HCT116 (cell line): ENCODE results near the gene CCNL2. TPM values are rescaled to one million over a fixed set of nuclear protein-coding genes. Genes with fewer than 3 reads are reported as not detected.

Experiments
- ATAC-seq: fragments of 200-7000 bp; cut with Tn5 transposase; 2 replicates; pipeline ENCODE4 v1.9.1; 2020; ENCODE audit warnings: mild to moderate bottlenecking, moderate library complexity
- BruUV-seq: library from RNA; stranded (reverse); fragments of 400-500 nt; replicated peaks from 2 replicates; lab custom pipeline; 2021; lab: Mats Ljungman, UMichigan
- CTCF ChIA-PET: fragments of 300-600 bp; sonication (Branson Sonifier 250); formaldehyde crosslinking; loops from one replicate; lab custom pipeline; 2021; ENCODE audit warnings: antibody characterized with exemption; lab: Charles Lee
- POLR2A ChIA-PET: fragments of 300-600, 350-600 bp; sonication (Branson Sonifier 250); formaldehyde crosslinking; loops from one replicate; lab custom pipeline; 2021; ENCODE audit warnings: antibody characterized with exemption; lab: Charles Lee
- RAD21 ChIA-PET, 2 experiments: fragments of 300-600 bp; sonication (Branson Sonifier 250); formaldehyde crosslinking; loops; one replicate each; lab custom pipeline; 2023; ENCODE audit warnings: low total read pairs in 2 of 2; ENCODE audit not compliant: uncharacterized antibody in 2 of 2, unreplicated experiment in 2 of 2, low non-redundant PET in 1 of 2; lab: Charles Lee
- DNase-seq: peaks from one replicate; pipeline ENCODE4 v3.0.0-alpha.2; 2010; ENCODE audit warnings: low read depth, low spot score
- H2AFZ ChIP-seq: fragments of 200-600 bp; shearing (Covaris generic), sonication (generic); 2 replicates; pipeline ENCODE4 v1.6.1; 2017; ENCODE audit warnings: low read depth, mixed run types, mixed read lengths, antibody characterized with exemption, low read length; ENCODE audit not compliant: poor library complexity, severe bottlenecking
- H3K27ac ChIP-seq: 2 replicates; pipeline ENCODE4 v1.5.1; 2012; ENCODE audit warnings: low read depth, low read length
- H3K27me3 ChIP-seq: fragments of 200-600 bp; sonication (generic); 2 replicates; pipeline ENCODE4 v1.6.1; 2016; ENCODE audit warnings: mixed run types, low read length, mixed read lengths; ENCODE audit not compliant: insufficient read depth
- H3K36me3 ChIP-seq, 2 experiments: fragments of 200-500 bp in 1 of 2; fragments of 200-600 bp in 1 of 2; sonication (Bioruptor generic) in 1 of 2; sonication (generic) in 1 of 2; 2 replicates each; pipeline versions ENCODE4 v1.5.1 to v1.6.1; 2014 to 2016; ENCODE audit warnings: low read length in 2 of 2, inconsistent platforms in 1 of 2, mixed read lengths in 1 of 2, mixed run types in 1 of 2; ENCODE audit not compliant: insufficient read depth in 2 of 2, control insufficient read depth in 1 of 2
- H3K4me1 ChIP-seq, 2 experiments: fragments of 200-600 bp in 1 of 2; sonication (generic) in 1 of 2; 2 replicates each; pipeline versions ENCODE4 v1.5.1 to v1.6.1; 2012 to 2017; ENCODE audit warnings: low read length in 2 of 2, inconsistent platforms in 1 of 2, mild to moderate bottlenecking in 1 of 2, mixed read lengths in 1 of 2, mixed run types in 1 of 2, moderate library complexity in 1 of 2; ENCODE audit not compliant: insufficient read depth in 2 of 2, control insufficient read depth in 1 of 2
- H3K4me2 ChIP-seq: fragments of 200-600 bp; sonication (generic); 2 replicates; pipeline ENCODE4 v1.6.1; 2017; ENCODE audit warnings: mixed run types, low read length, mixed read lengths
- H3K4me3 ChIP-seq, 2 experiments: fragments of 200-600 bp in 1 of 2; sonication (generic) in 1 of 2; replicated peaks in 1 of 2; 2 replicates each; pipeline ENCODE4 v1.5.1; 2011 to 2016; ENCODE audit warnings: low read length in 2 of 2, control low read depth in 1 of 2, low read depth in 1 of 2, mild to moderate bottlenecking in 1 of 2, mixed read lengths in 1 of 2, mixed run types in 1 of 2
- H3K79me2 ChIP-seq: fragments of 200-600 bp; sonication (generic); 2 replicates; pipeline ENCODE4 v1.6.1; 2017; ENCODE audit warnings: mild to moderate bottlenecking, mixed run types, low read length, moderate library complexity, mixed read lengths; ENCODE audit not compliant: insufficient read depth
- H3K9ac ChIP-seq: fragments of 200-600 bp; sonication (generic); 2 replicates; pipeline ENCODE4 v1.6.1; 2016; ENCODE audit warnings: low read length, mixed read lengths
- H3K9me2 ChIP-seq: fragments of 200-600 bp; sonication (generic), shearing (Covaris generic); 2 replicates; pipeline ENCODE4 v1.6.1; 2017; ENCODE audit warnings: mixed run types, mild to moderate bottlenecking, moderate library complexity; ENCODE audit not compliant: insufficient read depth
- H3K9me3 ChIP-seq, 2 experiments: fragments of 200-500 bp in 1 of 2; fragments of 200-600 bp in 1 of 2; sonication (Bioruptor generic) in 1 of 2; sonication (generic) in 1 of 2; 2 replicates each; pipeline ENCODE4 v1.6.1; 2014 to 2017; ENCODE audit warnings: low read length in 2 of 2, mixed read lengths in 2 of 2, inconsistent platforms in 1 of 2, low read depth in 1 of 2, mild to moderate bottlenecking in 1 of 2, mixed run types in 1 of 2, moderate library complexity in 1 of 2; ENCODE audit not compliant: control insufficient read depth in 1 of 2, insufficient read depth in 1 of 2
- H4K20me1 ChIP-seq: fragments of 200-600 bp; sonication (generic), shearing (Covaris generic); 2 replicates; pipeline ENCODE4 v1.6.1; 2017; ENCODE audit warnings: mixed run types, mild to moderate bottlenecking, moderate library complexity; ENCODE audit not compliant: insufficient read depth
- ATF3 ChIP-seq: IDR thresholded peaks from 2 replicates; pipeline ENCODE4 v1.6.1; 2012
- CTCF ChIP-seq, 3 experiments: fragments of 200-600 bp in 1 of 3; sonication (generic) in 1 of 3; IDR thresholded peaks in 2 of 3; conservative IDR thresholded peaks in 1 of 3; 2 replicates each; pipeline ENCODE4 v1.5.1; 2012 to 2017; ENCODE audit warnings: low read depth in 2 of 3, low read length in 2 of 3, antibody characterized with exemption in 1 of 3, borderline replicate concordance in 1 of 3, control low read depth in 1 of 3, mild to moderate bottlenecking in 1 of 3, mixed read lengths in 1 of 3, mixed run types in 1 of 3, moderate library complexity in 1 of 3; ENCODE audit not compliant: insufficient read depth in 1 of 3
- EGR1 ChIP-seq: IDR thresholded peaks from 2 replicates; pipeline ENCODE4 v1.6.1; 2012; ENCODE audit warnings: low read depth
- ELF1 ChIP-seq: IDR thresholded peaks from 2 replicates; pipeline ENCODE4 v1.6.1; 2012; ENCODE audit warnings: low read depth, borderline replicate concordance
- EZH2 ChIP-seq: fragments of 200-600 bp; sonication (generic); IDR thresholded peaks from 2 replicates; pipeline ENCODE4 v1.6.1; 2017; ENCODE audit warnings: antibody characterized with exemption, mixed run types
- EZH2phosphoT487 ChIP-seq: fragments of 200-600 bp; IDR thresholded peaks from 2 replicates; pipeline ENCODE4 v1.6.1; 2018; ENCODE audit warnings: antibody characterized with exemption, borderline replicate concordance
- JUND ChIP-seq: IDR thresholded peaks from 2 replicates; pipeline ENCODE4 v1.6.1; 2012
- MAX ChIP-seq: IDR thresholded peaks from 2 replicates; pipeline ENCODE4 v1.6.1; 2012
- POLR2A ChIP-seq: IDR thresholded peaks from 2 replicates; pipeline ENCODE4 v1.7.0; 2011; ENCODE audit warnings: borderline replicate concordance; ENCODE audit not compliant: insufficient read depth, insufficient read length; ENCODE audit errors: extremely low read depth
- POLR2AphosphoS5 ChIP-seq: IDR thresholded peaks from 2 replicates; pipeline ENCODE4 v1.6.1; 2011; ENCODE audit warnings: mild to moderate bottlenecking, low read depth, low read length, moderate library complexity
- RAD21 ChIP-seq: IDR thresholded peaks from 2 replicates; pipeline ENCODE4 v1.6.1; 2012; ENCODE audit warnings: low read depth, mild to moderate bottlenecking
- REST ChIP-seq: IDR thresholded peaks from 2 replicates; pipeline ENCODE4 v1.6.1; 2012; ENCODE audit warnings: low read depth
- SIN3A ChIP-seq: IDR thresholded peaks from 2 replicates; pipeline ENCODE4 v1.6.1; 2012; ENCODE audit warnings: low read depth
- SRF ChIP-seq: IDR thresholded peaks from 2 replicates; pipeline ENCODE4 v1.6.1; 2012; ENCODE audit warnings: low read depth
- TCF7L2 ChIP-seq: IDR thresholded peaks from 2 replicates; pipeline ENCODE4 v1.7.0; 2011; ENCODE audit warnings: borderline replicate concordance, inconsistent platforms; ENCODE audit not compliant: insufficient read depth, insufficient read length; ENCODE audit errors: extremely low read depth
- YY1 ChIP-seq: IDR thresholded peaks from 2 replicates; pipeline ENCODE4 v1.6.1; 2011; ENCODE audit warnings: low read length, low read depth, moderate library complexity, mild to moderate bottlenecking; ENCODE audit not compliant: insufficient replicate concordance; ENCODE audit errors: extremely low read depth
- ZBTB33 ChIP-seq: IDR thresholded peaks from 2 replicates; pipeline ENCODE4 v1.6.1; 2011; ENCODE audit warnings: mild to moderate bottlenecking, low read length, moderate library complexity; ENCODE audit not compliant: insufficient replicate concordance; ENCODE audit errors: extremely low read depth
- ZFX ChIP-seq: fragments of 450-650 bp; IDR thresholded peaks from 2 replicates; pipeline ENCODE4 v1.6.1; 2017
- ZNF274 ChIP-seq: fragments of 200-500 bp; sonication (Bioruptor generic); IDR thresholded peaks from 2 replicates; pipeline ENCODE4 v1.6.1; 2014; ENCODE audit warnings: mild to moderate bottlenecking, low read depth, low read length, inconsistent platforms
- intact Hi-C: fragments of 100-400 bp; cut with micrococcal nuclease; formaldehyde crosslinking; loops from 2 replicates; pipeline ENCODE4 v1.10.0; 2022
- total RNA-seq: library from RNA; stranded (reverse); gene quantifications from one replicate; pipeline ENCODE4 v1.2.1, GENCODE V29; 2021; ENCODE audit not compliant: unreplicated experiment

Gene CCNL2
- total RNA-seq, 1 experiment from 2014 or later: 173 TPM

- ATAC-seq (no peak), DNase-seq (no peak)
- Histone ChIP-seq H3K9ac (no peak overlapping the region), H2AFZ (no peak overlapping the region), H3K4me2 (no peak overlapping the region), H3K79me2 (no peaks in the 10 kb centered on the region), H3K4me1 (peaks cover 14 to 26% of the 10 kb centered on the region in 2 experiments), H3K9me2 (no peaks in the 10 kb centered on the region), H3K27ac (no peak overlapping the region), H3K27me3 (no peaks in the 10 kb centered on the region), H3K4me3 (no peak overlapping the region), H4K20me1 (no peaks in the 10 kb centered on the region), H3K36me3 (no peaks in the 10 kb centered on the region), H3K9me3 (no peaks in the 10 kb centered on the region)
- intact Hi-C loops: no loop called here
- ChIA-PET RAD21 (no interaction called here), POLR2A (no interaction called here), CTCF (no interaction called here)
- BruUV-seq: no TSS peak
- TF ChIP-seq POLR2A (no peak), TCF7L2 (no peak), EGR1 (no peak), YY1 (no peak), CTCF (IDR thresholded peaks at IDR 0.05 in 2 of 3, conservative IDR thresholded peaks at IDR 0.05 in 1 of 3; ENCODE audit: borderline replicate concordance in 1 of 3, insufficient read depth in 1 of 3, low read depth in 2 of 3, low read length in 2 of 3) (no peak), MAX (no peak), POLR2AphosphoS5 (no peak), EZH2 (no peak), ZBTB33 (no peak), JUND (no peak), REST (no peak), EZH2phosphoT487 (no peak), RAD21 (no peak), SIN3A (no peak), SRF (no peak), ATF3 (no peak), ZFX (no peak), ZNF274 (no peak), ELF1 (no peak)
Measured at GRCh38 chr1:1418464-1419362, 19.6 kb upstream of the CCNL2 start.
